Breast epithelium (tissue), 4 donors: ENCODE results near the gene QPCTL. TPM values are rescaled to one million over a fixed set of nuclear protein-coding genes. Genes with fewer than 3 reads are reported as not detected.

ENCODE experiments used
- DNase-seq, 2 donors: peaks; one replicate each; pipeline ENCODE4 v3.0.0-alpha.2; 2019; ENCODE audit warnings: low spot score in 2 of 2
- H3K27ac ChIP-seq, 2 donors: fragments of 200-600 bp; sonication (generic) in 1 of 2; one replicate each; pipeline ENCODE4 v1.5.1; 2016 to 2019; ENCODE audit warnings: mild to moderate bottlenecking in 1 of 2
- H3K27me3 ChIP-seq, 2 donors: fragments of 200-600 bp; sonication (generic) in 1 of 2; one replicate each; pipeline versions ENCODE4 v1.5.1 to v1.6.0; 2017 to 2019; ENCODE audit warnings: control low read depth in 1 of 2, mild to moderate bottlenecking in 1 of 2
- H3K36me3 ChIP-seq: fragments of 200-600 bp; one replicate; pipeline ENCODE4 v1.5.1; 2019
- H3K4me1 ChIP-seq, 2 donors: fragments of 200-600 bp; sonication (generic); one replicate each; pipeline ENCODE4 v1.5.1; 2016 to 2019; ENCODE audit warnings: control low read depth in 1 of 2
- H3K4me3 ChIP-seq, 3 donors: fragments of 200-600 bp; sonication (generic); 1 replicate in 2 of 3; 2 replicates in 1 of 3; pipeline ENCODE4 v1.5.1; 2016 to 2019; ENCODE audit warnings: mild to moderate bottlenecking in 3 of 3, moderate library complexity in 2 of 3
- H3K9me3 ChIP-seq, 2 donors: fragments of 200-600 bp; sonication (generic) in 1 of 2; one replicate each; pipeline ENCODE4 v1.5.1; 2016 to 2019; ENCODE audit warnings: control low read depth in 1 of 2
- POLR2A ChIP-seq: fragments of 450-650 bp; IDR thresholded peaks from one replicate; pipeline ENCODE4 v1.6.1; 2016; ENCODE audit warnings: antibody characterized with exemption, mild to moderate bottlenecking, moderate library complexity
- POLR2AphosphoS5 ChIP-seq, 3 donors: sonication (generic); formaldehyde crosslinking; IDR thresholded peaks; one replicate each; pipeline ENCODE4 v1.6.1; 2017; ENCODE audit warnings: antibody characterized with exemption in 3 of 3
- intact Hi-C: fragments of 100-400 bp; cut with DNase I; formaldehyde crosslinking; loops from one replicate; pipeline ENCODE4 v1.15.1; 2023; ENCODE audit warnings: low total_unique reads
- total RNA-seq, 3 donors: library from RNA; depleted of rRNA; stranded (reverse); fragments of >200 nt; gene quantifications; one replicate each; pipeline ENCODE4 v1.1.0, GENCODE V29; 2016
- TF ChIP-seq, protein P1 (sequence below), 3 donors: fragments of 450-650 bp; IDR thresholded peaks; one replicate each; pipeline ENCODE4 v1.5.1; 2016 to 2017; ENCODE audit warnings: antibody characterized with exemption in 3 of 3, mild to moderate bottlenecking in 3 of 3, moderate library complexity in 3 of 3

Gene QPCTL
- total RNA-seq, 3 donors from 2014 or later = 6.1 to 9.4 (median 7.2) TPM

DNA sequence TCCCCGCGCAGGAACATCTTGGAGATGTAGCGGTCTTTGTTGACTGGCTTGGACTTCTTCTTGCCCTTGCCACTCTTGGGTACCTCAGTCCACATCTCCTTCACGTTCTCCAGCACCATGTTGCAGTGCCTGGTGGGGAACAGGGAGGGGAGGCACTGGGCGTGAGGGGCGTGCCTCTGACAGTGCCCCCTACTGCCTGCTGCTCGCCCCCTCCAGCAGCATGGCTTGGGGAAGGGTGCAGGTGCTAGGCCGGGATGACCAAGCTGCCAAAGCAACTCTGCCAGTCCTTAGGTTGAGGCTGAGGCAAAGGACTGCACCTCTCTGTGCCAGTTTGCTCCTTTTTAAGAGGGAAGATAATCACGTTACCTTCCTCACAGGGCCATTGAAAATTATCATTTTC lies 4.9 kb upstream of the QPCTL start:
- no peaks in the 10 kb centered on the region for H3K36me3 ChIP-seq
- DNase-seq = no peak
- intact Hi-C loops = no loop called here

DNA sequence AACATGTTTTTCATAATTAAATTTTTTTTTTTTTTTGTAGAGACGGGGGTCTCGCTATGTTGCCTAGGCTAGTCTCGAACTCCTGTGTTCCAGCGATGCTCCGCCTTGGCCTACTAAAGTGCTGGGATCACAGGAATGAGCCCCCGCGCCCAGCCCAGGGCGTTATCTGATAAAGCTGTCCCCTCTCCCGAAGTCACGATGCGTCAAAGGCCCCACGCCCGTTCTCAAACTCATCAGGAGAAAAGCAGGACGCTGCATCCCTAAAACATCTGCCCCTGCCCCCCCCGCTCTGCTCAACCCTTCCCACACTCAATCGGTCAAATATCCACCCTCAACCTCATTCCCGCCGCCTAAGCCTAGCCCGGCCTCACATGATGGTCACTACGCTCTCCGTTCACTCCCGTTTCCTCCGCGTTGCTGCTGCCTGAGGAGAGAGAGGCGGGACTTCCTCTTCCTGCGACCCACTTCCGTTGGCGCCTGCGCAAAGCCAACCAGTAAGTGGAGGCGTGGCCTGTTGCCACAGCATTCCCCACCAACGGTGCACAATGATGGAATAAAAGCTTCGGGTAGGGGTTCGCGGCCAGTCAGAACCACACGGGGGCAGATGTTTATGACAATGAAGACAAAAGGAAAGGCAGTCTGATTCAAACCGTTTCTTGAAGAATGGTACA lies 815 bp upstream of the QPCTL start, which contains the start of gene SNRPD2:
Gene SNRPD2 (minus strand): TSS at position 438 of the 671 bp plus-strand sequence. CDS start 65 bp downstream, at position 373.
- H3K4me1 ChIP-seq = no peaks in the 10 kb centered on the region
- peak within 1 kb of the TSS; percentile 94 to 96 for H3K27ac ChIP-seq
- no peaks in the 10 kb centered on the region for H3K36me3 ChIP-seq
- DNase-seq = peak; percentile 93 to 94
- no peaks in the 10 kb centered on the region for H3K9me3 ChIP-seq
- no peaks in the 10 kb centered on the region for H3K27me3 ChIP-seq
- TF ChIP-seq, protein P1, sequence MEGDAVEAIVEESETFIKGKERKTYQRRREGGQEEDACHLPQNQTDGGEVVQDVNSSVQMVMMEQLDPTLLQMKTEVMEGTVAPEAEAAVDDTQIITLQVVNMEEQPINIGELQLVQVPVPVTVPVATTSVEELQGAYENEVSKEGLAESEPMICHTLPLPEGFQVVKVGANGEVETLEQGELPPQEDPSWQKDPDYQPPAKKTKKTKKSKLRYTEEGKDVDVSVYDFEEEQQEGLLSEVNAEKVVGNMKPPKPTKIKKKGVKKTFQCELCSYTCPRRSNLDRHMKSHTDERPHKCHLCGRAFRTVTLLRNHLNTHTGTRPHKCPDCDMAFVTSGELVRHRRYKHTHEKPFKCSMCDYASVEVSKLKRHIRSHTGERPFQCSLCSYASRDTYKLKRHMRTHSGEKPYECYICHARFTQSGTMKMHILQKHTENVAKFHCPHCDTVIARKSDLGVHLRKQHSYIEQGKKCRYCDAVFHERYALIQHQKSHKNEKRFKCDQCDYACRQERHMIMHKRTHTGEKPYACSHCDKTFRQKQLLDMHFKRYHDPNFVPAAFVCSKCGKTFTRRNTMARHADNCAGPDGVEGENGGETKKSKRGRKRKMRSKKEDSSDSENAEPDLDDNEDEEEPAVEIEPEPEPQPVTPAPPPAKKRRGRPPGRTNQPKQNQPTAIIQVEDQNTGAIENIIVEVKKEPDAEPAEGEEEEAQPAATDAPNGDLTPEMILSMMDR (IDR thresholded peaks at IDR 0.05) = peak in 1 of 3 donors; percentile 15
- peak; percentile 85 for TF ChIP-seq POLR2A
- peak; percentile 89 to 97 (median 92) for TF ChIP-seq POLR2AphosphoS5 (IDR thresholded peaks at IDR 0.05)
- H3K4me3 ChIP-seq = peak within 1 kb of the TSS; percentile 69 to 90 (median 89)
- intact Hi-C loops = no loop called here

More for the DNA sequence above, 4.9 kb upstream of the QPCTL start:
- no peak for TF ChIP-seq POLR2A
- TF ChIP-seq, protein P1 (IDR thresholded peaks at IDR 0.05) = no peak
- TF ChIP-seq POLR2AphosphoS5 (IDR thresholded peaks at IDR 0.05) = no peak
- Histone ChIP-seq H3K4me1 (no peaks in the 10 kb centered on the region), H3K27ac (no peak overlapping the region), H3K4me3 (no peak overlapping the region), H3K9me3 (no peaks in the 10 kb centered on the region), H3K27me3 (no peaks in the 10 kb centered on the region)

DNA sequence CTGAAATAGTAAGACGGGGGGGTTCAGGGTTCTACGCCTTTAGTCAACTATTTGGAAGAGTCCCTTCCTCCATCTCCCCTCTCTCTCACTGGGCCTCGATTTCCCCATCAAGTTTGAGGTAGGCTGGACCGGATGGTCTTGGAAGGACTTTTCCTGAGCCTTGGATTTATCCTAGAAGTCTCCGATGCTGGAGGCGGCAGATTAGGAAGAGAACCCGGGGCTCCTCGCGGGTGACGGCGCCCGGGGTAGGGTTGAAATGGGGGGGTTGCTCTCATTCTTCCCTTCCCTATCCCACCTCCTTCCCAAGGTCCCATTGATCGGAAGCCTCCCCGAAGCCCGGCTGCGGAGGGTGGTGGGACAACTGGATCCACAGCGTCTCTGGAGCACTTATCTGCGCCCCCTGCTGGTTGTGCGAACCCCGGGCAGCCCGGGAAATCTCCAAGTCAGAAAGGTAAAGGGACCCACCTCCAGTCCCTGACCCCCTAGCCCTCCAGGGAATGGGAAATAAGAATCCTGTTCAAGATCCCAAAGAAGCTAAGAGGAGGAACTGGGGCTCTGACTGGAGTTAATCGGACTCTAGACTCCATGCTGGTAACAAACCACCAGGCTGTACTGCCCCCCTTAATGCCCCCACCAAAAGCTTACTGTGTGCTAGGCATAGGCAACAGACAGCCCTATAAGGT lies 781 bp downstream of the QPCTL start:
- TF ChIP-seq, protein P1 (IDR thresholded peaks at IDR 0.05) = peak; percentile 67 to 84 (median 80)
- TF ChIP-seq POLR2A = no peak
- Histone ChIP-seq H3K4me1 (no peaks in the 10 kb centered on the region), H3K9me3 (no peaks in the 10 kb centered on the region), H3K4me3 (peak overlapping the region; percentile 69 to 90 (median 89)), H3K36me3 (no peaks in the 10 kb centered on the region), H3K27ac (peak overlapping the region; percentile 94 to 96), H3K27me3 (no peaks in the 10 kb centered on the region)
- intact Hi-C loops = no loop called here
- peak; percentile 62 to 80 for DNase-seq

DNA sequence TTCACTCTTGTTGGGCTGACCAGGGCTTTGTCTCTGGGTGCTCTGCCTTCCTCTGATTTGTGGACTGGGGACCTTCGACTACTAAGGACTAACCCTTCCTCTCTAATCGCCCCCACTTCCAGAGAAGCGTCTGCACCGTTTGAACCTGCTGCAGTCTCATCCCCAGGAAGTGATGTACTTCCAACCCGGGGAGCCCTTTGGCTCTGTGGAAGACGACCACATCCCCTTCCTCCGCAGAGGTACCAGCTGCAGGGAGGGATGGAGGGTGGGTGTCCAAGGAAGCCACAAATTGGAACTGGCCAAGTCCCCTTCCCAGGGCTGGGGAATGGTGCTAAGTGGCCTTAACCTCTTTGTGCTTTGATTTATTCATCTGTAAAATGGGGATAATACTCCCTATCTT lies 9.2 kb downstream of the QPCTL start:
- Histone ChIP-seq H3K36me3 (no peaks in the 10 kb centered on the region), H3K27me3 (no peaks in the 10 kb centered on the region), H3K27ac (no peak overlapping the region), H3K4me1 (no peaks in the 10 kb centered on the region), H3K4me3 (no peak overlapping the region), H3K9me3 (no peaks in the 10 kb centered on the region)
- intact Hi-C loops = no loop called here
- no peak for DNase-seq
- no peak for TF ChIP-seq POLR2A
- TF ChIP-seq POLR2AphosphoS5 (IDR thresholded peaks at IDR 0.05) = no peak
- TF ChIP-seq, protein P1 (IDR thresholded peaks at IDR 0.05) = no peak

DNA sequence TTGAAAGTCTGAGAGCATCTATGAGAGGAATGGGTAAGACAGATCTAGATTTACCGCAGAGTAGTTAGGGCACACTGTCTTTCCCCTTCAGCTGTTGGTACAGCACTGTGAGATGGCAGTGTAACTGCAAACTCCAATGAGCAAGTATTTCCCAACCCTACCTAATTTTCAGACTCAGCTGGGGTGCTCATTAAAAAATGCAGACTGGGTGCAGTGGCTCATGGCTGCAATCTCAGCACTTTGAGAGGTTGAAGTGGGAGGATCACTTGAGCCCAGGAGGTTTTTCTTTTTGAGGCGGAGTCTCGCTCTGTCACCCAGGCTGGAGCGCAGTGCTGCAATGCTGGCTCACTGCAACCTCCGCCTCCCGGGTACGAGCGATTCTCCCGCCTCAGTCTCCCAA lies 12.6 kb downstream of the QPCTL start:
- H3K9me3 ChIP-seq = no peaks in the 10 kb centered on the region
- H3K27ac ChIP-seq = no peak overlapping the region
- no peaks in the 10 kb centered on the region for H3K27me3 ChIP-seq
- H3K4me3 ChIP-seq = no peak overlapping the region
- no peaks in the 10 kb centered on the region for H3K36me3 ChIP-seq
- intact Hi-C loops = no loop called here
- DNase-seq = no peak
- no peaks in the 10 kb centered on the region for H3K4me1 ChIP-seq
- TF ChIP-seq POLR2A (no peak), POLR2AphosphoS5 (IDR thresholded peaks at IDR 0.05) (no peak)
- TF ChIP-seq, protein P1 (IDR thresholded peaks at IDR 0.05) = no peak
